NCI-H2107 treated with DMSO at 0.1 percent for 48 hours (cell line): ENCODE data around the gene REEP5.
A peak's percentile ranks its signal among the peaks of the same experiment; 100 is the strongest.
"Not testable (repeated sequence)": the region's sequence is repeated elsewhere in the genome, so short reads cannot be mapped to it uniquely, and the experiment has no call there.

Experiments
- DNase-seq: peaks from one replicate; lab custom pipeline; 2025; ENCODE audit not compliant: unreplicated experiment; lab: John Stamatoyannopoulos, UW

Gene REEP5

GRCh38 chr5:112933651-112934365 lies 11.8 kb upstream of the REEP5 start:
- DNase-seq = no peak

- DNase-seq = no peak
Measured at GRCh38 chr5:112933105-112933504, 11.1 kb upstream of the REEP5 start.

GRCh38 chr5:112931473-112931872 lies 9.4 kb upstream of the REEP5 start:
- DNase-seq = no peak

- no peak for DNase-seq
Measured at GRCh38 chr5:112930082-112930344, 8.0 kb upstream of the REEP5 start.

- DNase-seq = no peak
Measured at GRCh38 chr5:112929336-112930081, 7.5 kb upstream of the REEP5 start.

- no peak for DNase-seq
Measured at GRCh38 chr5:112923988-112924387, 2.0 kb upstream of the REEP5 start.

- DNase-seq = no peak
Measured at GRCh38 chr5:112923148-112923917, 1.3 kb upstream of the REEP5 start.

- DNase-seq = peak; percentile 34
Measured at GRCh38 chr5:112921026-112921832, 798 bp downstream of the REEP5 start.

GRCh38 chr5:112919972-112920371 lies 2.1 kb downstream of the REEP5 start:
- no peak for DNase-seq

GRCh38 chr5:112918679-112919078 lies 3.3 kb downstream of the REEP5 start:
- no peak for DNase-seq

GRCh38 chr5:112918136-112918535 lies 3.9 kb downstream of the REEP5 start:
- DNase-seq = no peak

GRCh38 chr5:112917453-112917995 lies 4.5 kb downstream of the REEP5 start:
- DNase-seq = no peak

GRCh38 chr5:112915831-112916230 lies 6.2 kb downstream of the REEP5 start:
- DNase-seq = no peak

GRCh38 chr5:112914584-112914983 lies 7.4 kb downstream of the REEP5 start:
- DNase-seq = no peak

GRCh38 chr5:112910529-112910928 lies 11.5 kb downstream of the REEP5 start:
- DNase-seq = no peak

- no peak for DNase-seq
Measured at GRCh38 chr5:112908854-112909253, 13.2 kb downstream of the REEP5 start.

- DNase-seq = no peak
Measured at GRCh38 chr5:112907166-112907631, 14.8 kb downstream of the REEP5 start.

GRCh38 chr5:112906637-112907036 lies 15.4 kb downstream of the REEP5 start:
- no peak for DNase-seq

GRCh38 chr5:112904996-112905395 lies 17.0 kb downstream of the REEP5 start:
- not testable (repeated sequence) for DNase-seq

GRCh38 chr5:112902561-112902960 lies 19.5 kb downstream of the REEP5 start:
- DNase-seq = no peak

- DNase-seq = no peak
Measured at GRCh38 chr5:112895682-112896081, 26.3 kb downstream of the REEP5 start.
